ENCODE results near the gene TM9SF1. TPM values are rescaled to one million over a fixed set of nuclear protein-coding genes. Genes with fewer than 3 reads are reported as not detected.

The TM9SF1 gene
- total and polyA plus RNA-seq, 2 of the 13 experiments (the other 11 are each of a cell fraction or from before 2014, with no cell fraction given) = 83.2 to 110 TPM

GRCh38 chr14:24215495-24216344 is 20.5 kb upstream of the TM9SF1 start, which contains the start of gene MDP1 (continued):
- TF ChIP-seq HNF1B (CRISPR knock-in tag; IDR thresholded peaks at IDR 0.05) (peak; percentile 94), PHF5A (CRISPR knock-in tag; IDR thresholded peaks at IDR 0.05; ENCODE audit: low read depth, unreplicated experiment) (peak; percentile 100), KDM1A (CRISPR knock-in tag; IDR thresholded peaks at IDR 0.05) (peak; percentile 94), MZF1 (CRISPR knock-in tag; IDR thresholded peaks at IDR 0.05; ENCODE audit: borderline replicate concordance) (no peak; the same call in none of the 2 replicates), SP1 (IDR thresholded peaks at IDR 0.05) (no peak), SP1 (CRISPR knock-in tag; IDR thresholded peaks at IDR 0.05) (peak; percentile 90), FLYWCH1 (CRISPR knock-in tag; IDR thresholded peaks at IDR 0.05) (no peak; the same call in 1 of the 2 replicates), HMG20A (CRISPR knock-in tag; IDR thresholded peaks at IDR 0.05; ENCODE audit: borderline replicate concordance) (peak; percentile 74), PAWR (CRISPR knock-in tag; IDR thresholded peaks at IDR 0.05; ENCODE audit: borderline replicate concordance) (0 out of 2 replicates have a peak, but pooled peaks have one; percentile 49), NPAS2 (CRISPR knock-in tag; IDR thresholded peaks at IDR 0.05; ENCODE audit: borderline replicate concordance) (no peak), CBX1 (IDR thresholded peaks at IDR 0.05; ENCODE audit: low read depth) (peak; percentile 99), DPF2 (CRISPR knock-in tag; IDR thresholded peaks at IDR 0.05; ENCODE audit: borderline replicate concordance, low read depth) (no peak), USF2 (IDR thresholded peaks at IDR 0.05; ENCODE audit: low read depth, low read length) (peak; percentile 33), USF2 (CRISPR knock-in tag; IDR thresholded peaks at IDR 0.05; ENCODE audit: borderline replicate concordance) (no peak; the same call in 1 of the 2 replicates), ARNT2 (CRISPR knock-in tag; IDR thresholded peaks at IDR 0.05; ENCODE audit: low read depth) (peak; percentile 99), ZBTB26 (CRISPR knock-in tag; IDR thresholded peaks at IDR 0.05; ENCODE audit: borderline replicate concordance) (peak; percentile 93), SRSF4 (IDR thresholded peaks at IDR 0.05; ENCODE audit: low read depth, low read length, poor library complexity, severe bottlenecking) (no peak), KDM4B (CRISPR knock-in tag; IDR thresholded peaks at IDR 0.05) (peak; percentile 88), ZFP62 (CRISPR knock-in tag; IDR thresholded peaks at IDR 0.05) (peak; percentile 64; the same call in 1 of the 2 replicates), CREM (IDR thresholded peaks at IDR 0.05) (peak; percentile 98), CREM (CRISPR knock-in tag; IDR thresholded peaks at IDR 0.05) (peak; percentile 87), ZNF292 (CRISPR knock-in tag; IDR thresholded peaks at IDR 0.05; ENCODE audit: borderline replicate concordance, low read depth) (peak; percentile 96), ZMAT5 (CRISPR knock-in tag; IDR thresholded peaks at IDR 0.05; ENCODE audit: borderline replicate concordance, low read depth) (no peak), ZNF549 (CRISPR knock-in tag; IDR thresholded peaks at IDR 0.05) (no peak), KMT2A (CRISPR knock-in tag; IDR thresholded peaks at IDR 0.05) (peak; percentile 99)
